Activated T-cell treated with anti-CD3 and anti-CD28 coated beads, Interleukin-2, amount 50 U/mL, for 4 hours (primary cell): Measurements from ENCODE around the gene SGK1. TPM values are rescaled to one million over a fixed set of nuclear protein-coding genes. Genes with fewer than 3 reads are reported as not detected.

Experiments used
- ATAC-seq, 2 donors: fragments of 200-7000 bp; cut with Tn5 transposase; one replicate each; pipeline ENCODE4 v1.10.0; 2021
- DNase-seq: peaks from one replicate; pipeline ENCODE4 v3.0.0-alpha.2; 2020
- H3K27me3 Mint-ChIP-seq: one replicate; pipeline ENCODE4 v1.8.0; 2021; ENCODE audit warnings: low read depth, mixed read lengths
- H3K36me3 Mint-ChIP-seq: one replicate; pipeline ENCODE4 v1.8.0; 2022; ENCODE audit warnings: mixed read lengths; ENCODE audit not compliant: insufficient read depth
- H3K4me1 Mint-ChIP-seq: one replicate; pipeline ENCODE4 v1.8.0; 2021; ENCODE audit warnings: low read depth, mixed read lengths
- H3K4me3 Mint-ChIP-seq: one replicate; pipeline ENCODE4 v1.8.0; 2021; ENCODE audit warnings: mild to moderate bottlenecking, moderate library complexity, mixed read lengths
- H3K9me3 Mint-ChIP-seq: one replicate; pipeline ENCODE4 v1.8.0; 2021; ENCODE audit warnings: mixed read lengths
- total RNA-seq, 3 donors: library from RNA; stranded (reverse); gene quantifications; one replicate each; pipeline ENCODE4 v1.2.1, GENCODE V29; 2021

Gene SGK1
- total RNA-seq, 3 donors from 2014 or later = 26.4 to 40.4 (median 36.9) TPM

DNA sequence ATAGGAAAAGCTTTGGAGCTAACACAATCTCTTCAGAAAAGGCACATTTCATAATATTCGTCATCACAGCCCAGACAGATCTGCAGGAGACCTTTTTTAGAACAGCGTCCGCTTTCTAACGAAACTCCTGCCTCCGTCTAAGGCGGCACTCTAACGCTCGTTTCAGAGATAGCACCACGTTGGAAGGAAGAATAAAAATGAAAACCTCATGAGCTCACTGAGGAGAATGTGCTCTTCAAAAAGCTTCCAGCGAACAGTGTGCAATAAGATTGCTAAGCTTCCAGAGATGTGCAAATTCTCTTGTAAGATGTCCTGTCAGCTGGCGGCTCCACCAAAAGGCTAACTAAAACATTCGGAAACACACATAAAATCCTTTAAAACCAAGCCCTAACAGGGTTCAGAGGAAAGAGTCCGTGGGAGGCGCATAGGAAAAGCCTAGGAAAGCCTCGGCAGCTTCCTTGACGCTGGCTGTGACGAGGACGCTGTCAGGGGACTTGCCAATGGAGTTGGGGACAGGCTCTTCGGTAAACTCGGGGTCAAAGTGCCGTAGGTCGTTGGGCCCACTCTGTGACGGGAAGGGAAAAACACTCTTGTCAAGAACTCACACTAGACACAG, 147.9 kb downstream of the SGK1 start:
- DNase-seq = no peak
- peaks cover 44% of the 10 kb centered on the region for H3K4me1 Mint-ChIP-seq
- H3K4me3 Mint-ChIP-seq = peak overlapping the region; percentile 93
- H3K9me3 Mint-ChIP-seq = no peaks in the 10 kb centered on the region
- no peak for ATAC-seq
- no peaks in the 10 kb centered on the region for H3K27me3 Mint-ChIP-seq
- peaks cover 52% of the 10 kb centered on the region for H3K36me3 Mint-ChIP-seq

- Mint-ChIP-seq H3K4me3 (no peak overlapping the region), H3K36me3 (peaks cover 50% of the 10 kb centered on the region), H3K4me1 (peaks cover 41% of the 10 kb centered on the region), H3K27me3 (no peaks in the 10 kb centered on the region), H3K9me3 (no peaks in the 10 kb centered on the region)
- no peak for DNase-seq
- no peak for ATAC-seq
Measured at GRCh38 chr6:134168590-134169208, 149.2 kb downstream of the SGK1 start.

GRCh38 chr6:134166511-134167261, 151.2 kb downstream of the SGK1 start:
- Mint-ChIP-seq H3K27me3 (no peaks in the 10 kb centered on the region), H3K9me3 (no peaks in the 10 kb centered on the region), H3K4me1 (peaks cover 22% of the 10 kb centered on the region), H3K36me3 (peaks cover 34% of the 10 kb centered on the region), H3K4me3 (no peak overlapping the region)
- ATAC-seq (no peak), DNase-seq (no peak)

- no peaks in the 10 kb centered on the region for H3K9me3 Mint-ChIP-seq
- DNase-seq (no peak), ATAC-seq (no peak)
- peaks cover 12% of the 10 kb centered on the region for H3K4me1 Mint-ChIP-seq
- no peaks in the 10 kb centered on the region for H3K27me3 Mint-ChIP-seq
- H3K4me3 Mint-ChIP-seq = no peak overlapping the region
- peaks cover 24% of the 10 kb centered on the region for H3K36me3 Mint-ChIP-seq
Measured at GRCh38 chr6:134165561-134166201, 152.2 kb downstream of the SGK1 start.

DNA sequence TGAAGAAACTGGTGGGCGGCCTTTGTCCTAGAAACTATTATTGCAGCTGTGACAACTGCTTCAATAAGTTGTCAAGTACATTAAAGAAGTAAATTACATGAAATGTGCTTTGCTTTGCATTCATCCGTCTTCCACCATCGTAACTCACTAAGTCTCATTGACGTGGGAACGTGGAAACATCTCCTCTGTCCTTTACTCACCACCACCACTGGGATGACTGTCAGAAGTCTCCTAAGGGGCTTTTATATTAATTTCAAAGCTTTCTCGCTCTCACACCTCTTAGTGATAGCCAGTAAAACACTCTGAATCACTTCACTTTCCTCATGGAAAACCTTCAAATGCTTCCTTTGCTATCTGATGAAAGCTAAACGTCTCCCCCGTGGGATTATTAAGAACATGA, 153.6 kb downstream of the SGK1 start:
- Mint-ChIP-seq H3K36me3 (peaks cover 12% of the 10 kb centered on the region), H3K4me1 (peaks cover 2% of the 10 kb centered on the region), H3K9me3 (no peaks in the 10 kb centered on the region), H3K4me3 (no peak overlapping the region), H3K27me3 (no peaks in the 10 kb centered on the region)
- DNase-seq (no peak), ATAC-seq (no peak)

GRCh38 chr6:134162932-134163331, 155.0 kb downstream of the SGK1 start:
- Mint-ChIP-seq H3K4me3 (no peak overlapping the region), H3K27me3 (no peaks in the 10 kb centered on the region), H3K36me3 (peaks cover 4% of the 10 kb centered on the region), H3K4me1 (no peaks in the 10 kb centered on the region), H3K9me3 (no peaks in the 10 kb centered on the region)
- DNase-seq (no peak), ATAC-seq (no peak)

DNA sequence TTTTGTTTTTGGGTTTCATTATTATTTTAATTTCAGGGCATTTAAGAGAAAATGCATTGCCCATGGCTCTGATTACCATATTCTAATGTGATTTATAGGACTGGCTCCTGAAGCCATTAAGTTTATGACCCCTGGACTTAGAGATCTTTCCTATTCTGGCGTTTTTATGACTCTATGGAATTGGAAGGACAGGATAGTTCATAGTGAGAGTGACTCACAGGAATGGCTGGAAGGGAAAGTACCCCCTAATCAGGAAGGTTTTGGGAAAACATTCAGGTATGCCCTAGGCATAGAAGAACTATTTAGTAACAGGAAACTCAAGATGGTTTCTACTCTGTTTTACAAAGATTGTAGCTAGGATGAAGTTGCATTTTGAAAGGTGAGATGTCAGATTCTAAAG, 156.9 kb downstream of the SGK1 start:
- no peak for ATAC-seq

DNA sequence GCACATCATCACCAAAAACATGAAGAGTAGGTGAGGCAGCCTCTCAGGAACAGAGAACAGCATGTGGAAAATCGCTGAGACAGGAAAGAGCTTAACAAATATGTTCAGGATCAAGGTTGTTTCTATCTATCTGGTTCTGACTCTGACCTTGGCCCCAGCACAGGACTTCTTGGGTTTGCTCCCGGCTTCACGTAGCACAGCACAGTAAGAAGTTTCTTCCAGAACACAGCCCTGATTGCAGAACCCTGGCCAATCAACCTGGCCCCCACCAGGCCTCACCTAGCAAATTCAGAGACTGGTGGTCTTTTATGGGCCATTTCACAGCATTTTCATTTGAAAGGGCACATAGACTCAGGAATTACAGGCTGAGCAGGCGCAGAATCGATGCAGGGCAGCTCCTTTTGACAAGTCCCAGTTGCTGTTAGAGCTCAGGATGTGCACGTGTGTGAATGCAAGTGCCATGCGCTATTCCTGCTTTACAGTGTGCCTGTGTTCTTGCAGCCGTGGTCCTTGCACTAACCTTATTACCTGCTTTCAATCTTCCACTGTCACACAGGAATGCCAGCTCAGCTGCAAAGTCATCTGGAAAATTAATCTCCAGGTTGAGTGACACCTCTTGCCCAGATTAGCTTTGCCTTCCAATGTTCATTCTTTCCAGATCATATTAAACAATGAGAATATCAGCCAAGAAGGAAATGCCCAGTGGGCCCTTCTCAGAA, 165.0 kb downstream of the SGK1 start:
- ATAC-seq = no peak
- no peaks in the 10 kb centered on the region for H3K4me1 Mint-ChIP-seq
- H3K27me3 Mint-ChIP-seq = no peaks in the 10 kb centered on the region
- no peak for DNase-seq
- H3K9me3 Mint-ChIP-seq = no peaks in the 10 kb centered on the region
- H3K4me3 Mint-ChIP-seq = no peak overlapping the region
- H3K36me3 Mint-ChIP-seq = no peaks in the 10 kb centered on the region

More for the DNA sequence above, 156.9 kb downstream of the SGK1 start:
- Mint-ChIP-seq H3K9me3 (no peaks in the 10 kb centered on the region), H3K27me3 (no peaks in the 10 kb centered on the region), H3K4me1 (no peaks in the 10 kb centered on the region), H3K36me3 (no peaks in the 10 kb centered on the region), H3K4me3 (no peak overlapping the region)
- no peak for DNase-seq

GRCh38 chr6:134148566-134148965, 169.3 kb downstream of the SGK1 start:
- Mint-ChIP-seq H3K9me3 (no peaks in the 10 kb centered on the region), H3K27me3 (no peaks in the 10 kb centered on the region), H3K36me3 (no peaks in the 10 kb centered on the region), H3K4me1 (no peaks in the 10 kb centered on the region), H3K4me3 (no peak overlapping the region)
- DNase-seq = no peak
- ATAC-seq = no peak

GRCh38 chr6:134147034-134147533, 170.8 kb downstream of the SGK1 start:
- Mint-ChIP-seq H3K4me3 (no peak overlapping the region), H3K9me3 (no peaks in the 10 kb centered on the region)

DNA sequence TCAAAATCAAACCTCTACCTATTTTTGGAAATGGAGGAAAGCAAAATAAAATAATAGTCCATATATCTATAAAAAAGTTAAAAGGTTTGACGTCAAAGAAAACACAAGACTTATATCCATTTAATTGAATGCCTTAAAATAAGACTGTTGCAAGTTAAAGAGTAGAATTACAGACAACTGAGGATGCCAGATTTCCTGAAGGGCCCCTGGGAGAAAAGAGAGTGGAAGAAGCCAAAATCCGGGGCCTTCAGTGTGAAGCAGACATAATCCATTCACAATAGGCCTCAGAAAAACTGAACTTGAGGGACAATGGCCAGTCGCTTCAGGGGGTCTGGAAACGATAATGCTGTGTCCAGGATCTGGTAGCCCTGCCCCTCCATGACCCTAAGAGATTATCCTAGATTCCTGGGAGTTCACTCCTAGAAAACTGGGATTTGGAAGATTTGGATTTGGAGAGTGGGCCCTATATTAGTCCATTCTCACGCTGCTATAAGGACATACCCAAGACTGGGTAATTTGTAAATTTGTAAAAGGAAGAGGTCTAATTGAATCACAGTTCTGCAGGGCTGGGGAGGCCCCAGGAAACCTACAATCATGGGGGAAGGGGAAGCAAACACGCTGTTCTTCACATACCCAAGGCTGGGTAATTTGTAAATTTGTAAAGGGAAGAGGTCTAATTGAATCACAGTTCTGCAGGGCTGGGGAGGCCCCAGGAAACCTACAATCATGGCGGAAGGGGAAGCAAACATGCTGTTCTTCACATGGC, 171.5 kb downstream of the SGK1 start:
- no peak for ATAC-seq
- no peaks in the 10 kb centered on the region for H3K4me1 Mint-ChIP-seq
- no peak for DNase-seq
- H3K9me3 Mint-ChIP-seq = no peaks in the 10 kb centered on the region
- H3K27me3 Mint-ChIP-seq = no peaks in the 10 kb centered on the region
- H3K4me3 Mint-ChIP-seq = no peak overlapping the region
- no peaks in the 10 kb centered on the region for H3K36me3 Mint-ChIP-seq

More at GRCh38 chr6:134147034-134147533, 170.8 kb downstream of the SGK1 start:
- ATAC-seq (no peak), DNase-seq (no peak)
- H3K27me3 Mint-ChIP-seq = no peaks in the 10 kb centered on the region
- H3K36me3 Mint-ChIP-seq = no peaks in the 10 kb centered on the region
- no peaks in the 10 kb centered on the region for H3K4me1 Mint-ChIP-seq

DNA sequence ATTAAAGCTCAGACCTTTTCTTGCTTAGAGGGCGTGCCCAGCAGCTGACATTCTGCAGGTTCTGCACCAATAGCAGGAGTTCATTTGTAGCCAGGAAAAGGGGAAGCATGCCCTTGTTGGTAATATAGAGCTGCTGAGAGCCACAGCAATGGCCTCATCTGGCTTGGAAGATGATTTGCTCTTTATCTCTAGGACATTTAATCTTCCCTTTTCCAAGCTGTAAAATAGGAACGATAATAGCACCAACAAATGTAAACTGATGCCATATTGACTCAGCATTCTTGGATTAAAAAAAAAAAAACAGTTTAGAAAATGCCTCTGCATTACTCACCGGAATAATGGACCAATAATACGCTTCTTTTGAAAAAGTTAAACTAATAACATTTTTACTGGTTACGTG, 172.1 kb downstream of the SGK1 start:
- no peaks in the 10 kb centered on the region for H3K27me3 Mint-ChIP-seq
- H3K4me1 Mint-ChIP-seq = no peaks in the 10 kb centered on the region
- no peaks in the 10 kb centered on the region for H3K36me3 Mint-ChIP-seq
- no peak overlapping the region for H3K4me3 Mint-ChIP-seq
- H3K9me3 Mint-ChIP-seq = no peaks in the 10 kb centered on the region
- DNase-seq (no peak), ATAC-seq (no peak)

- DNase-seq (no peak), ATAC-seq (no peak)
- Mint-ChIP-seq H3K9me3 (no peaks in the 10 kb centered on the region), H3K27me3 (peaks cover 11% of the 10 kb centered on the region), H3K36me3 (no peaks in the 10 kb centered on the region), H3K4me3 (no peak overlapping the region), H3K4me1 (no peaks in the 10 kb centered on the region)
Measured at GRCh38 chr6:134138226-134138975, 179.5 kb downstream of the SGK1 start.
